HepG2 (cell line): ENCODE data around the gene CABLES1. TPM values are rescaled to one million over a fixed set of nuclear protein-coding genes. Genes with fewer than 3 reads are reported as not detected.

Experiments used
- ARID5B ChIP-seq: IDR thresholded peaks from 2 replicates; pipeline ENCODE4 v1.4.0; 2020; ENCODE audit warnings: mild to moderate bottlenecking, missing genetic modification reagents
- BATF2 ChIP-seq: sonication (generic); formaldehyde crosslinking; IDR thresholded peaks from 2 replicates; pipeline ENCODE4 v1.8.0; 2022; ENCODE audit warnings: mild to moderate bottlenecking, missing genetic modification reagents, moderate library complexity
- KAT8 ChIP-seq: IDR thresholded peaks from 2 replicates; pipeline ENCODE4 v1.6.1; 2016; ENCODE audit warnings: missing genetic modification reagents, missing compliant biosample characterization
- PITX1 ChIP-seq: sonication (generic); formaldehyde crosslinking; IDR thresholded peaks from 2 replicates; pipeline ENCODE4 v1.5.1; 2020; ENCODE audit warnings: mild to moderate bottlenecking, missing genetic modification reagents
- SALL1 ChIP-seq: sonication (generic); formaldehyde crosslinking; IDR thresholded peaks from 2 replicates; pipeline ENCODE4 v1.8.0; 2022; ENCODE audit warnings: mild to moderate bottlenecking, missing genetic modification reagents
- SCMH1 ChIP-seq: sonication (generic); formaldehyde crosslinking; IDR thresholded peaks from 2 replicates; pipeline ENCODE4 v1.9.0; 2021; ENCODE audit warnings: missing genetic modification reagents, mild to moderate bottlenecking, borderline replicate concordance
- ZNF607 ChIP-seq: sonication (generic); formaldehyde crosslinking; IDR thresholded peaks from 2 replicates; pipeline ENCODE4 v1.5.1; 2020; ENCODE audit warnings: missing genetic modification reagents, mild to moderate bottlenecking, borderline replicate concordance
- ZNF777 ChIP-seq: sonication (generic); formaldehyde crosslinking; IDR thresholded peaks from 2 replicates; pipeline ENCODE4 v1.4.0; 2020; ENCODE audit warnings: missing genetic modification reagents
- polyA plus RNA-seq, 8 experiments: library from polyadenylated mRNA; depleted of rRNA in 3 of 8; stranded (reverse) in 7 of 8; unstranded in 1 of 8; fragments of >200 nt; fragmentation: Illumina TruSeq in 4 of 8; extraction: Trizol in 4 of 8; gene quantifications; 2 replicates each; pipeline versions ENCODE4 v1.2.1 to v1.2.3, GENCODE V29; 2011 to 2016; ENCODE audit warnings: low read depth in 4 of 8, missing spikeins in 1 of 8, mixed read lengths in 1 of 8; ENCODE audit not compliant: insufficient read depth in 1 of 8
- total RNA-seq, 5 experiments: library from RNA; depleted of rRNA; stranded (reverse); fragments of >200 nt; fragmentation: Illumina TruSeq; extraction: Trizol; gene quantifications; 2 replicates each; pipeline ENCODE4 v1.2.3, GENCODE V29; 2016; ENCODE audit warnings: low read depth in 1 of 5
- TF ChIP-seq, protein P1 (sequence below): IDR thresholded peaks from 2 replicates; pipeline ENCODE4 v1.6.1; 2012; ENCODE audit warnings: low read length, improper control_type of control experiment
- TF ChIP-seq, protein P2 (sequence below): conservative IDR thresholded peaks from 2 replicates; pipeline ENCODE4 v1.6.1; 2018; ENCODE audit warnings: missing genetic modification reagents
- TF ChIP-seq, protein P3 (sequence below): sonication (generic); formaldehyde crosslinking; conservative IDR thresholded peaks from 2 replicates; pipeline ENCODE4 v1.8.1; 2023; ENCODE audit warnings: missing genetic modification reagents

The CABLES1 gene
- total and polyA plus RNA-seq, 2 of the 13 experiments (the other 11 are each of a cell fraction or from before 2014, with no cell fraction given), result 14.7 to 25.8 TPM

DNA sequence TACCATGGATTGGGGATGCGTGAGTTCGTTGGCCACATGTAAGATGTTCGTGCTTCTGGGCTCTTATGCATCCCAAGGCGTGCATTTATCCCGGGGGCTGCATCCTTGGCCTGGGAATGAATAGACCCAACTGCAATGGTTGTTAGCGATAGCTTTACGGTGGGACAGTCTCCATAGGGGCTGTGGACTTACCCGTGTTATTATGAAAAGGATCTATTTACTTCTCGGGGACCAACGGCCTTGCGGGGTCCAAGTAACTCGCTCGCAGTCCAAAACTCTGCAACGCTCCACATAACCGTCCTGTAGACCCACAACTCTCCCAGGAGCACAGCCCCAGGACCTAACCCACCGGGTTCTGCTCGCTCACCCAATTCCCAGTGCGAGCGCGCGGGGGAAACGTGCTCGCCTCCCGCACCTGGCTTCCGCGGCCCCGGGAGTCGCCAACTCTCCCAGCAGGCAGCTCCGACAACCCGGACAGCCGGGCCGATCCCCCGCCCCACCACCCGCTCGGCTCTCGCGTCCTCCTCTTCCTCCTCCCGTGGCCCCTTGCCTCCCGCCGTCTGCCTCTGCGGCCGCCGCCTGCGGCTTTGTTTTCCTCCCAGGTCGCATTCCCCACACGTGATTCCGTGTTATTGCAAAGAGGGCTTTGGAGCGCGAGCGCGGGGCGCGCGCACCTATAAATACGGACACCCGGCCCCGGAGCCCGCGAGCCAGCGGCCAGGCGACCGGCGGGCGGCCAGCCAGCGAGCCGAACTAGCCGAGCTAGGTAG, at the start of gene CABLES1 (continued):
- TF ChIP-seq, protein P1, sequence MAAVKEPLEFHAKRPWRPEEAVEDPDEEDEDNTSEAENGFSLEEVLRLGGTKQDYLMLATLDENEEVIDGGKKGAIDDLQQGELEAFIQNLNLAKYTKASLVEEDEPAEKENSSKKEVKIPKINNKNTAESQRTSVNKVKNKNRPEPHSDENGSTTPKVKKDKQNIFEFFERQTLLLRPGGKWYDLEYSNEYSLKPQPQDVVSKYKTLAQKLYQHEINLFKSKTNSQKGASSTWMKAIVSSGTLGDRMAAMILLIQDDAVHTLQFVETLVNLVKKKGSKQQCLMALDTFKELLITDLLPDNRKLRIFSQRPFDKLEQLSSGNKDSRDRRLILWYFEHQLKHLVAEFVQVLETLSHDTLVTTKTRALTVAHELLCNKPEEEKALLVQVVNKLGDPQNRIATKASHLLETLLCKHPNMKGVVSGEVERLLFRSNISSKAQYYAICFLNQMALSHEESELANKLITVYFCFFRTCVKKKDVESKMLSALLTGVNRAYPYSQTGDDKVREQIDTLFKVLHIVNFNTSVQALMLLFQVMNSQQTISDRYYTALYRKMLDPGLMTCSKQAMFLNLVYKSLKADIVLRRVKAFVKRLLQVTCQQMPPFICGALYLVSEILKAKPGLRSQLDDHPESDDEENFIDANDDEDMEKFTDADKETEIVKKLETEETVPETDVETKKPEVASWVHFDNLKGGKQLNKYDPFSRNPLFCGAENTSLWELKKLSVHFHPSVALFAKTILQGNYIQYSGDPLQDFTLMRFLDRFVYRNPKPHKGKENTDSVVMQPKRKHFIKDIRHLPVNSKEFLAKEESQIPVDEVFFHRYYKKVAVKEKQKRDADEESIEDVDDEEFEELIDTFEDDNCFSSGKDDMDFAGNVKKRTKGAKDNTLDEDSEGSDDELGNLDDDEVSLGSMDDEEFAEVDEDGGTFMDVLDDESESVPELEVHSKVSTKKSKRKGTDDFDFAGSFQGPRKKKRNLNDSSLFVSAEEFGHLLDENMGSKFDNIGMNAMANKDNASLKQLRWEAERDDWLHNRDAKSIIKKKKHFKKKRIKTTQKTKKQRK, result no peak
- peak; percentile 52 for TF ChIP-seq KAT8 (CRISPR knock-in tag)
- no peak for TF ChIP-seq BATF2 (CRISPR knock-in tag)
- TF ChIP-seq PITX1 (CRISPR knock-in tag), result peak; percentile 50; the same call in 1 of the 2 replicates
- TF ChIP-seq, protein P2, sequence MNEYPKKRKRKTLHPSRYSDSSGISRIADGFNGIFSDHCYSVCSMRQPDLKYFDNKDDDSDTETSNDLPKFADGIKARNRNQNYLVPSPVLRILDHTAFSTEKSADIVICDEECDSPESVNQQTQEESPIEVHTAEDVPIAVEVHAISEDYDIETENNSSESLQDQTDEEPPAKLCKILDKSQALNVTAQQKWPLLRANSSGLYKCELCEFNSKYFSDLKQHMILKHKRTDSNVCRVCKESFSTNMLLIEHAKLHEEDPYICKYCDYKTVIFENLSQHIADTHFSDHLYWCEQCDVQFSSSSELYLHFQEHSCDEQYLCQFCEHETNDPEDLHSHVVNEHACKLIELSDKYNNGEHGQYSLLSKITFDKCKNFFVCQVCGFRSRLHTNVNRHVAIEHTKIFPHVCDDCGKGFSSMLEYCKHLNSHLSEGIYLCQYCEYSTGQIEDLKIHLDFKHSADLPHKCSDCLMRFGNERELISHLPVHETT (CRISPR knock-in tag), result no peak; the same call in 1 of the 2 replicates
- peak; percentile 59; the same call in 1 of the 2 replicates for TF ChIP-seq ZNF607 (CRISPR knock-in tag)
- TF ChIP-seq SALL1 (CRISPR knock-in tag), result peak; percentile 86
- peak; percentile 75; the same call in 1 of the 2 replicates for TF ChIP-seq ZNF777 (CRISPR knock-in tag)
- peak; percentile 76 for TF ChIP-seq ARID5B (CRISPR knock-in tag)
- TF ChIP-seq SCMH1, result no peak
- TF ChIP-seq, protein P3, sequence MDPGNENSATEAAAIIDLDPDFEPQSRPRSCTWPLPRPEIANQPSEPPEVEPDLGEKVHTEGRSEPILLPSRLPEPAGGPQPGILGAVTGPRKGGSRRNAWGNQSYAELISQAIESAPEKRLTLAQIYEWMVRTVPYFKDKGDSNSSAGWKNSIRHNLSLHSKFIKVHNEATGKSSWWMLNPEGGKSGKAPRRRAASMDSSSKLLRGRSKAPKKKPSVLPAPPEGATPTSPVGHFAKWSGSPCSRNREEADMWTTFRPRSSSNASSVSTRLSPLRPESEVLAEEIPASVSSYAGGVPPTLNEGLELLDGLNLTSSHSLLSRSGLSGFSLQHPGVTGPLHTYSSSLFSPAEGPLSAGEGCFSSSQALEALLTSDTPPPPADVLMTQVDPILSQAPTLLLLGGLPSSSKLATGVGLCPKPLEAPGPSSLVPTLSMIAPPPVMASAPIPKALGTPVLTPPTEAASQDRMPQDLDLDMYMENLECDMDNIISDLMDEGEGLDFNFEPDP (CRISPR knock-in tag), result no peak
